CD14-positive monocyte (primary cell): ENCODE results near the gene BMPER. TPM values are rescaled to one million over a fixed set of nuclear protein-coding genes. Genes with fewer than 3 reads are reported as not detected.

Source experiments
- DNase-seq, 3 donors: peaks; one replicate each; pipeline ENCODE4 v3.0.0-alpha.2; 2011 to 2022
- H2AFZ ChIP-seq: 2 replicates; pipeline ENCODE4 v1.6.0; 2012; ENCODE audit warnings: mild to moderate bottlenecking, low read depth, low read length, inconsistent platforms; ENCODE audit not compliant: insufficient read depth, poor library complexity, severe bottlenecking
- H3K27ac ChIP-seq, 2 donors: 1 replicate in 1 of 2; 2 replicates in 1 of 2; pipeline ENCODE4 v1.5.1; 2012 to 2013; ENCODE audit warnings: low read length in 2 of 2, control low read depth in 1 of 2, inconsistent platforms in 1 of 2, low read depth in 1 of 2, mild to moderate bottlenecking in 1 of 2
- H3K27me3 ChIP-seq, 2 donors: one replicate each; pipeline versions ENCODE4 v1.6.0 to v1.6.1; 2011 to 2013; ENCODE audit warnings: low read length in 2 of 2; ENCODE audit not compliant: control insufficient read depth in 2 of 2, insufficient read depth in 2 of 2
- H3K36me3 ChIP-seq, 2 donors: replicated peaks in 1 of 2; 1 replicate in 1 of 2; 2 replicates in 1 of 2; pipeline versions ENCODE4 v1.5.1 to v1.6.1; 2012 to 2013; ENCODE audit warnings: low read length in 2 of 2, control low read depth in 1 of 2, inconsistent platforms in 1 of 2, mild to moderate bottlenecking in 1 of 2; ENCODE audit not compliant: insufficient read depth in 2 of 2, control insufficient read depth in 1 of 2
- H3K4me1 ChIP-seq, 2 donors: 1 replicate in 1 of 2; 2 replicates in 1 of 2; pipeline versions ENCODE4 v1.5.1 to v1.6.1; 2012 to 2013; ENCODE audit warnings: low read length in 2 of 2, control low read depth in 1 of 2, inconsistent platforms in 1 of 2, mild to moderate bottlenecking in 1 of 2, moderate library complexity in 1 of 2; ENCODE audit not compliant: insufficient read depth in 2 of 2, control insufficient read depth in 1 of 2
- H3K4me2 ChIP-seq: replicated peaks from 2 replicates; pipeline ENCODE3; 2012; ENCODE audit warnings: low read length, moderate library complexity, mild to moderate bottlenecking; ENCODE audit not compliant: poor library complexity, severe bottlenecking; ENCODE audit errors: extremely low read depth
- H3K4me3 ChIP-seq, 3 experiments: fragments of 200-600 bp in 1 of 3; sonication (generic) in 1 of 3; replicated peaks in 1 of 3; 1 replicate in 2 of 3; 2 replicates in 1 of 3; pipeline ENCODE4 v1.5.1; 2011 to 2013; ENCODE audit warnings: low read length in 3 of 3, mild to moderate bottlenecking in 3 of 3, control low read depth in 2 of 3, low read depth in 2 of 3, inconsistent platforms in 1 of 3, moderate library complexity in 1 of 3
- H3K79me2 ChIP-seq: 2 replicates; pipeline ENCODE4 v1.6.0; 2012; ENCODE audit warnings: mild to moderate bottlenecking, control low read depth, inconsistent platforms, low read length, moderate library complexity; ENCODE audit not compliant: insufficient read depth
- H3K9ac ChIP-seq: 2 replicates; pipeline ENCODE4 v1.6.0; 2017; ENCODE audit warnings: low read length, mild to moderate bottlenecking; ENCODE audit not compliant: insufficient read depth, poor library complexity, severe bottlenecking
- H3K9me3 ChIP-seq, 2 donors: replicated peaks in 1 of 2; 1 replicate in 1 of 2; 2 replicates in 1 of 2; pipeline versions ENCODE4 v1.5.1 to v1.6.1; 2012 to 2013; ENCODE audit warnings: low read length in 2 of 2, control low read depth in 1 of 2; ENCODE audit not compliant: control insufficient read depth in 1 of 2, insufficient read depth in 1 of 2
- H4K20me1 ChIP-seq: 2 replicates; pipeline ENCODE4 v1.6.0; 2012; ENCODE audit warnings: mild to moderate bottlenecking, low read length, control low read depth, moderate library complexity; ENCODE audit not compliant: insufficient read depth
- H3K27ac Mint-ChIP-seq, 7 donors: one replicate each; pipeline ENCODE4 v1.8.0; 2020; ENCODE audit warnings: mild to moderate bottlenecking in 7 of 7, mixed read lengths in 7 of 7, moderate library complexity in 6 of 7, inconsistent platforms in 2 of 7
- H3K27me3 Mint-ChIP-seq, 3 donors: one replicate each; pipeline ENCODE4 v1.8.0; 2021 to 2022; ENCODE audit warnings: low read depth in 3 of 3, mild to moderate bottlenecking in 3 of 3, mixed read lengths in 3 of 3, moderate library complexity in 3 of 3, inconsistent platforms in 1 of 3
- H3K36me3 Mint-ChIP-seq, 2 donors: one replicate each; pipeline ENCODE4 v1.8.0; 2020; ENCODE audit warnings: mixed read lengths in 2 of 2, inconsistent platforms in 1 of 2, mild to moderate bottlenecking in 1 of 2
- H3K4me1 Mint-ChIP-seq: one replicate; pipeline ENCODE4 v1.8.0; 2020; ENCODE audit warnings: mild to moderate bottlenecking, mixed read lengths
- H3K4me3 Mint-ChIP-seq, 2 donors: one replicate each; pipeline ENCODE4 v1.8.0; 2020; ENCODE audit warnings: mild to moderate bottlenecking in 2 of 2, mixed read lengths in 2 of 2, moderate library complexity in 1 of 2
- H3K9me3 Mint-ChIP-seq, 7 donors: one replicate each; pipeline ENCODE4 v1.8.0; 2020 to 2022; ENCODE audit warnings: mixed read lengths in 7 of 7, mild to moderate bottlenecking in 6 of 7, moderate library complexity in 6 of 7, inconsistent platforms in 2 of 7
- WGBS: methylation state at CpG from one replicate; pipeline ENCODE4 v1.1.5; 2013; ENCODE audit warnings: missing lambda C conversion rate; ENCODE audit not compliant: insufficient coverage; 5-methylcytosine and 5-hydroxymethylcytosine counted together
- intact Hi-C, 2 donors: fragments of 100-400 bp; cut with micrococcal nuclease; formaldehyde crosslinking; loops; one replicate each; pipeline versions ENCODE4 v1.15.0 to v1.15.1; 2023
- polyA plus RNA-seq, 3 donors: library from polyadenylated mRNA; depleted of rRNA in 1 of 3; unstranded in 2 of 3; stranded (reverse) in 1 of 3; fragments of 300-500 nt in 2 of 3; fragments of >200 nt in 1 of 3; fragmentation: Illumina TruSeq in 2 of 3; gene quantifications; 1 replicate in 2 of 3; 2 replicates in 1 of 3; pipeline ENCODE4 v1.2.3, GENCODE V29; 2012 to 2021
- TF ChIP-seq, protein P1 (sequence below): fragments of 200-600 bp; IDR thresholded peaks from one replicate; pipeline ENCODE4 v1.8.0; 2022; ENCODE audit warnings: antibody characterized with exemption, mild to moderate bottlenecking

The BMPER gene
- polyA plus RNA-seq, 3 donors, result not detected

GRCh38 chr7:33872870-33873269 is 32.5 kb upstream of the BMPER start:
- H4K20me1 ChIP-seq, result no peaks in the 10 kb centered on the region
- H3K9me3 ChIP-seq, result no peaks in the 10 kb centered on the region
- H2AFZ ChIP-seq, result no peak overlapping the region
- Mint-ChIP-seq H3K27me3 (peaks cover 0 to 2% (median 0%) of the 10 kb centered on the region in 3 donors), H3K4me1 (no peaks in the 10 kb centered on the region), H3K36me3 (no peaks in the 10 kb centered on the region), H3K4me3 (no peak overlapping the region), H3K9me3 (peaks cover 0 to 10% (median 0%) of the 10 kb centered on the region in 7 donors), H3K27ac (peak overlapping the region in 1 of 7 donors; percentile 0)
- H3K4me2 ChIP-seq, result no peak overlapping the region
- no peak overlapping the region for H3K4me3 ChIP-seq
- no peaks in the 10 kb centered on the region for H3K27me3 ChIP-seq
- H3K79me2 ChIP-seq, result no peaks in the 10 kb centered on the region
- intact Hi-C loops, result no loop called here
- TF ChIP-seq, protein P1, sequence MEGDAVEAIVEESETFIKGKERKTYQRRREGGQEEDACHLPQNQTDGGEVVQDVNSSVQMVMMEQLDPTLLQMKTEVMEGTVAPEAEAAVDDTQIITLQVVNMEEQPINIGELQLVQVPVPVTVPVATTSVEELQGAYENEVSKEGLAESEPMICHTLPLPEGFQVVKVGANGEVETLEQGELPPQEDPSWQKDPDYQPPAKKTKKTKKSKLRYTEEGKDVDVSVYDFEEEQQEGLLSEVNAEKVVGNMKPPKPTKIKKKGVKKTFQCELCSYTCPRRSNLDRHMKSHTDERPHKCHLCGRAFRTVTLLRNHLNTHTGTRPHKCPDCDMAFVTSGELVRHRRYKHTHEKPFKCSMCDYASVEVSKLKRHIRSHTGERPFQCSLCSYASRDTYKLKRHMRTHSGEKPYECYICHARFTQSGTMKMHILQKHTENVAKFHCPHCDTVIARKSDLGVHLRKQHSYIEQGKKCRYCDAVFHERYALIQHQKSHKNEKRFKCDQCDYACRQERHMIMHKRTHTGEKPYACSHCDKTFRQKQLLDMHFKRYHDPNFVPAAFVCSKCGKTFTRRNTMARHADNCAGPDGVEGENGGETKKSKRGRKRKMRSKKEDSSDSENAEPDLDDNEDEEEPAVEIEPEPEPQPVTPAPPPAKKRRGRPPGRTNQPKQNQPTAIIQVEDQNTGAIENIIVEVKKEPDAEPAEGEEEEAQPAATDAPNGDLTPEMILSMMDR, result no peak
- H3K9ac ChIP-seq, result no peak overlapping the region
- no CpG with 5 or more reads among the region's 4 CpGs for WGBS
- no peaks in the 10 kb centered on the region for H3K4me1 ChIP-seq
- H3K27ac ChIP-seq, result no peak overlapping the region
- no peaks in the 10 kb centered on the region for H3K36me3 ChIP-seq
- DNase-seq, result no peak

- WGBS, result no CpG with 5 or more reads among the region's 1 CpG
- intact Hi-C loops, result no loop called here
- DNase-seq, result no peak
- Histone ChIP-seq H3K27me3 (no peaks in the 10 kb centered on the region), H2AFZ (no peak overlapping the region), H3K9me3 (no peaks in the 10 kb centered on the region), H3K4me3 (no peak overlapping the region), H3K4me1 (no peaks in the 10 kb centered on the region), H3K4me2 (no peak overlapping the region), H3K79me2 (no peaks in the 10 kb centered on the region), H3K9ac (no peak overlapping the region), H3K27ac (no peak overlapping the region), H4K20me1 (no peaks in the 10 kb centered on the region), H3K36me3 (no peaks in the 10 kb centered on the region)
- H3K9me3 Mint-ChIP-seq, result peaks cover 0 to 10% (median 0%) of the 10 kb centered on the region in 7 donors
- TF ChIP-seq, protein P1, result no peak
- H3K36me3 Mint-ChIP-seq, result no peaks in the 10 kb centered on the region
- no peak overlapping the region for H3K27ac Mint-ChIP-seq
- H3K27me3 Mint-ChIP-seq, result peaks cover 0 to 2% (median 0%) of the 10 kb centered on the region in 3 donors
- H3K4me1 Mint-ChIP-seq, result no peaks in the 10 kb centered on the region
- no peak overlapping the region for H3K4me3 Mint-ChIP-seq
These were observed 31.8 kb upstream of the BMPER start for GRCh38 chr7:33873518-33873917.
